IPS-NIHi7 (cell line): ENCODE data around the gene UVRAG.

Experiments
- DNase-seq: peaks from one replicate; pipeline ENCODE4 v3.0.0; 2012; ENCODE audit warnings: mixed read lengths; ENCODE audit errors: extremely low spot score

UVRAG gene

GRCh38 chr11:76096552-76096951, 281.5 kb downstream of the UVRAG start:
- DNase-seq: no peak

GRCh38 chr11:76102802-76103201, 287.8 kb downstream of the UVRAG start:
- DNase-seq: no peak

DNA sequence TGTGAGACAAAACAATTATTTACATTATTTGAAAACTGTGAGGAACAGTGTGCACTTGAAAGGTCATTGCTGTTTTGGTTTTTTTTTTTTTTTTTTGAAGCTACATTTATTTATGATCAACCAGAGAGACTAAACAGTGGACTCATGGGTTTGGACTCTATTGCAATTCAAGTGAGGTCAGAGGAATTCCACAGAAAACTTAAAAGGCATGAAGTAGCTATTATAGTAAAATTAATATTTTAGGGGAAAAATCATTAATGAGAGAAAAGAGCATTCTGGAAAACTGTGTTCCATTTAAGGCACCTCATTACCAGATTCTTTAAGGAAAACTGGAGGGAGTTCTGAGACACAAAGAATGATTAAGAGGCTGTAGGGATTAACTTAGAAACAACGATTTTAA, 288.4 kb downstream of the UVRAG start:
- DNase-seq: no peak

DNA sequence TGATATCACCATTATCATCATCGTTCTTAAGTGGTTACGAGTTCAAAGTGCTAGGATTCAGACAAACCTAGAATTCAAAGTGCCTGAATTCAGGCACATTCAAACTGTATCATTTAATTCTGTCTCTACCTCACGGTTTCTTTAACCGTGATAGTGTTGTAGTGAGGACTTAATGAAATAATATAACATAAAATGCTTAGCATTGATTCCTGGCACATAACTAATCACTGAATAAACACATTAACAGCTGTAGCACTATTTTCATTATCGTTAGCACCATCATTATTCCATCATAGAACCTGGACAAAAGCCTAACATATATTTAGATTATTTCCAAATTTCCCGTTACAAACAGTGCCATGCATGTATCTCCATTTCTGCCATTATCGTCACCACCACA, 289.3 kb downstream of the UVRAG start:
- DNase-seq: no peak

DNA sequence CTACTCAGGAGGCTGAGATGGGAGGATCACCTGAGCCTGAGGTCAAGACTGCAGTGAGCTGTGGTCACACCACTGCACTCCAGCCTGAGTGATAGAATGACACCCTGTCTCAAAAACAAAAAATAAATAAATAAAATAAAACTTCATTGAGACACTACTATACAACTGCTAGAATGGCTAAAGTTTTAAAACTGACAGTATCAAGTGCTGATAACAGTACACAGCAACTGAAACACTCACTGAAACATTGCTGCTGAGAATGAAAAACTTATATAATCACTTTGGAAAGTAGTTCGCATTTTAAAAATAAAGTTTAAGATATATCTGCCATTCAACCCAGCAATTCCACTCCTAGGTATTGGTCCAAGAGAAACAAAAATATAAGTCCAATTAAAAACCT, 290.6 kb downstream of the UVRAG start:
- DNase-seq: no peak

GRCh38 chr11:76107971-76108370, 293.0 kb downstream of the UVRAG start:
- no peak for DNase-seq

DNA sequence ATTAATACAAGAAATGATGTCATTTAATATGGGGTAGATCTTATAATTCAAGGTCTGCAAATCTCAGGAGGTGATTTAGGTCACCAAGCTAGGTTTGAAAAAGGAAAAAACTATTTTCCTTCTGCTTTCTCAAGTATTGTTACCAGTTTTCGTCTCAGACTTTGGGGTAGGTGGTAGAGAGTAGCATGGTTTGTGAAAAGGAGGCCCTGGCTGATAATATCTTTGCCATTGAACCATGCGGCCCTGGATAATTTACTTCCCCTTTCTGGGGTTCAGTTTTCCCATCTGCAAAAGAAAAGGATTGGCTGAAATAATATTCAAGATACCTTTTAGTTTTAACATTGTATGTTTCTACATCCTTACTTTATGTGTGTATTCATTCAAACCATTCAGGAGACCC, 299.2 kb downstream of the UVRAG start:
- no peak for DNase-seq

- DNase-seq: no peak
These were observed 300.5 kb downstream of the UVRAG start for GRCh38 chr11:76115555-76115954.

GRCh38 chr11:76119032-76119431, 304.0 kb downstream of the UVRAG start:
- DNase-seq: no peak

- DNase-seq: no peak
These were observed 304.8 kb downstream of the UVRAG start for GRCh38 chr11:76119779-76120178.

GRCh38 chr11:76120513-76121101, 305.6 kb downstream of the UVRAG start:
- peak; percentile 35 for DNase-seq

DNA sequence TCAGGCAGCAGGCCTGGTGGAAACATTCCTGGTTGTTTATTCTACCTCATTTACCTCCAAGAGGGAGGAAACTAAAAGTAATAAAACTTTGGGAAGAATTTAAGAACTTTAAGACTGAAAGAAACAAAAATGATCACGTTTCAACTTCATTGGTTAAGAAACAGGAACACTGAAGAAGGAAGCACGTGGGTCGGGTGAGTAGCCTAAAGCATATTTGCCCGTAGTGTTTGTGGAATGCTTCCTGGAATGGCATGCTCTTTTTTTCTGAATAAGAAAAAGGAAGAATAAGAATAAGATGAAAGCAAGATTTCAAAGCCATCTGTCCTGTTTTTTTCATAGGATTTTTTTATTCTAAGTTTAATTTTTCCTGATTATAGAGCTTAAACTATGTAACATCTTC, 308.2 kb downstream of the UVRAG start:
- DNase-seq: no peak

DNA sequence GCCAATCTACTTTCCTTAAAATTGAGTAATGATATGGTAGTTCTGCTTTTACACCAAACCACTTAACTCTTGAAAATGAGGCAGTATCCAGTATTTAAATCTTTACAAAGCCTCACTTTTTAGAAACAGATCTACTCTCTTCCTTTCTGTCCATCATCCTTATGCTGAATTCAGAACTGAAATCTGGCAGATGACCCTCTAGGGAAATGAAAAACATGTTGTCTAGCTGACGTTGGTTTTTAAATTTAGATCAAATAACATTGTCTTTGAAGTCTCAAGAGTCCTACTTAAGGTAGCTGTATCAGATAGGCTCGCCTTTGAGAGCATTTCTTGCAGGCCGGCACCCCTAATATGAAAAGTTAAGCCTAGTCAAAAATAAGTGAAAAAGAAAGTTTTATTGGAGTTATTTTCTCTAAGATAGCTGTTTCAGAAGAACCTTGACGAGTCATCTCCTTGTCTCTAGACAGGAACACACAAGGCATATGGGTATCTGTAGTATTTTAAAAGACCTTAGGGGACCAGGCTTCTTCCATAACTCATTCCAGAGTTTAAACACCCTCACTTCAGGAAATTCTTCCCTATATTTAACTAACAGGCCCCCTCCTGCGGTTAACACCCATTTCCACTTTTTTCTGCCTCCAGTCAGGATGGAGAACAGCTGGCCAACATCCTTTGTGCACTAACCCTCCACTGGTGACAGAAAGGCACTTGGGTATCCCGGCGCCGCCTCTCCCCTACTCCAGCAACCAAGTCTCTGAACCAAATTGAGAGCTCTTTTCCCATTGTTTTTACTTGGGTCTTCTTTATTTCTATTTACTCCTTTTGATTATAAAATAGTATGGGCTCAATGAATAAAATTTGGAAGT, 310.1 kb downstream of the UVRAG start:
- DNase-seq: no peak

- no peak for DNase-seq
These were observed 314.7 kb downstream of the UVRAG start for GRCh38 chr11:76129729-76130128.

DNA sequence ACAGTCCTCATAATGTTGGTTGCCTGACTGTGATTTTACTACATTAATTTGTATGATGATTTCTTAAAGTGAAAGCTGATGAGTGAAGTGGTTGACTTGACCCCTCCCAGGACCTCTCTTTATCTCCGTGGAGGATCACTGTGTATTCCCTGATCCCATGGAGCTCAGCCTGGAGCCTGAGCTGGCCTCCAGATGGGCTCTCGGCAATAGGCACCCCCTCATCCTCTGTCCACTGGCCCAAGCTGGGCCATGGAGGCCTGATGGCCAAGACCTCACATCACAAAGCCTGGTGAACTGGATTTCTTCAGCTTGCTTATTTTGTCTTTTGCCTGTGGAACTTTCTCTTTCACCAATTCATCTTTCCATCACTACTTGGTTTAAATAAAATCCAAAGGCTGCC, 316.1 kb downstream of the UVRAG start:
- DNase-seq: no peak

- DNase-seq: no peak
These were observed 316.9 kb downstream of the UVRAG start for GRCh38 chr11:76131671-76132631.

DNA sequence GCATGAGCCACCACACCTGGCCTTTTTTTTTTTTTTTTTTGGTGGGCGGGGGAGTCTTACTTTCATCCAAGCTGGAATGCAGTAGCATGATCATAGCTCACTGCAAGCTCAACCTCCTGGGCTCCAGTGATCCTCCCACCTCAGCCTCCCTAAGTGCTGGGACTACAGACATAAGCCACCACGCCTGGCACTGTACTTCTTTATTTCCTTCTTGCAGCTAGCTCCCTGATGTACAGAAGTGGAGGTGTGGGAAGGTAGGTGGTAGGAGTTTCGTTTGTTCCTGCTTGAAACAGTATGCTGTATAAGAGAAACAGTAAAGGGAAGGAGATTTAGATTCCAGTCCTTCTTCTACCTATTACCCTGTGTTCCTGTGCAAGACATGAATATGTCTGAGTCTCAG, 319.2 kb downstream of the UVRAG start:
- no peak for DNase-seq

DNA sequence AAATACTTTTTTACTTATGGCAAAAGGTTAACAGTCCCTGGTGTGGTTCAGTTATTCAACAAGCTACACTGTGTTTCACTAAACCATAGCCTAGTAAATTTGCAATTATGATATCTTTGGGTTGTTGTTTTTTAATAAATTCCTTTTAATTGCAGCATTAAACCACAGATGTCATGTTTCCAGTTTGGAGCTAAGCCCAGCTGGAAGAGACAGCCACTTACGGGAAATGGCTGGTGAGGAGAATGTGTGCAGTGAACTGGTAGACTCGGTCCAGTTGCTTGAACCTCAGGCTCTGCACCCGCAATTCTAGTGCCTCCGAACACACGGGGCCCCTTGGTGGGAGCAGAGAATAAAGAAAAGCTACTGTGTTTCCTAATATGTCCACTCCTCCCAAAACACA, 320.5 kb downstream of the UVRAG start:
- DNase-seq: no peak

DNA sequence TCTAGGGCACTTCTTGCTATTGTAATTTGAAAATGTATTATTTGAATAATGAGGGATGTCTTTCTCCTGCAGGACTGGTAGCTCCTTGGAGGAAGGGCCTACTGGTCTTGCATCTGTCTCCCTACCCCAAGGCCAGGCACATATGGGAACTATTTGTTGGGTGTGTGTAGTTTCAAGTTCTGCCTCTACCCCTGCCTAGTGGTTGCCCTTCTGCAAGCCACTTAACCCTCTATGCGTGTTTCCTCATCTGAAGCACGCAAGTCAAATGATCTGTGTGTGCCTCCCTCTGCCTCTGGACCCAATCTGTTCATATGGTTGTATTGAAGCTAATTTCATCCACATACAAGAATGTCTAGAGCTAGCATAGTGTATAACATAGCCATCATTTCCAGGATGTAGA, 324.3 kb downstream of the UVRAG start:
- DNase-seq: no peak

DNA sequence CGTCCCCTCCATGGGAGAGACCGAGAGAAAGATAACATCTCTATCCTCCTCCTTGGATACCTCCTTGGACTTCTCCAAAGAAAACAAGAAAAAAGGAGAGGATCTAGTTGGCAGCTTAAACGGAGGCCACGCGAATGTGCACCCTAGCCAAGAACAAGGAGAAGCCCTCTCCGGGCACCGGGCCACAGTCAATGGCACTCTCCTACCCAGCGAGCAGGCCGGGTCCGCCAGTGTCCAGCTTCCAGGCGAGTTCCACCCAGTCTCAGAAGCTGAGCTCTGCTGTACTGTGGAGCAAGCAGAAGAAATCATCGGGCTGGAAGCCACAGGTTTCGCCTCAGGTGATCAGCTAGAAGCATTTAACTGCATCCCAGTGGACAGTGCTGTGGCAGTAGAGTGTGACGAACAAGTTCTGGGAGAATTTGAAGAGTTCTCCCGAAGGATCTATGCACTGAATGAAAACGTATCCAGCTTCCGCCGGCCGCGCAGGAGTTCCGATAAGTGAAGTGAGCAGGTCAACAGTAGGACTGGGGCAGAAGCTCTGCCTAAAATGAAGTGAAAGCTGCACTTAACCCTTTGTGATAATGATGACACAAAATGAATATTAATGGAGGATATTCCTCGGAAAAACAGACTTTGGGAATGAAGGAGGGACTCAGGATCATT, 326.0 kb downstream of the UVRAG start:
- no peak for DNase-seq

DNA sequence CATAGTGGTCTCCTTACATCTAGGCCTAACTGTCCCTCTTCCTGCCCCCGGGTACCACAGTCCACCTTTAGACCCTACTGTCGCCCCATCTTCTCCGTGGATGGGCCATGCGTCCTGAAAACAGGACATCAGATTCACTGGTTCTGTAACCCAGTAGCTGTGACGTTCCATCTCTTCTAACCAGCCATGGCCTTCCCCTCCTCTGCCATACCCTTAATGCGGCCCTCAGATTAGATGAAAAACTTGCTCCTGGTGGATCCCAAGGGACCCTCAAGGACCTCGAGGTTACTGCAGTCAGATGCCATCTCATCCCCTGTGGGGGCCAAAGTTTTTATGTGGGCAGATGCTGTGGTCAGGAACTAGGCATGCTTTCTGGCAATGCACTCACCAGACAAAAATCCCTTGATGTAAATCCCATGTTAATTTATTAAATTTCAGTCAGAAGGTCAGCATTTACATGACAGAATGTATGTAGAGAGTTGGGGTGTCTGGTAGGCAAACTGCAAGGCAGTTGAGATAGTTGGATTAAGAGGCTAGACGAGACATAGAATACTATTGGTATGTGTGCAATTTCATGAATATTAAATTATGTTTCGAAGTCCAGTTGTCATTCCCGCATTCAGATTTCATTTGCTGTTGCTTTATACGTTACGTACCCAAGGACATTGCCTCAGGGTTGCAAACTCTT, 327.0 kb downstream of the UVRAG start:
- no peak for DNase-seq
